Stimulated activated CD4-positive, alpha-beta T cell treated with anti-CD3 and anti-CD28 coated beads, TNF-alpha, amount 100 ng/mL, for 48 hours (primary cell): Measurements from ENCODE around the gene DCC.

Experiments
- DNase-seq, 3 donors: peaks; one replicate each; pipeline ENCODE4 v3.0.0-alpha.2; 2020; ENCODE audit warnings: low read depth in 3 of 3

Gene DCC

DNA sequence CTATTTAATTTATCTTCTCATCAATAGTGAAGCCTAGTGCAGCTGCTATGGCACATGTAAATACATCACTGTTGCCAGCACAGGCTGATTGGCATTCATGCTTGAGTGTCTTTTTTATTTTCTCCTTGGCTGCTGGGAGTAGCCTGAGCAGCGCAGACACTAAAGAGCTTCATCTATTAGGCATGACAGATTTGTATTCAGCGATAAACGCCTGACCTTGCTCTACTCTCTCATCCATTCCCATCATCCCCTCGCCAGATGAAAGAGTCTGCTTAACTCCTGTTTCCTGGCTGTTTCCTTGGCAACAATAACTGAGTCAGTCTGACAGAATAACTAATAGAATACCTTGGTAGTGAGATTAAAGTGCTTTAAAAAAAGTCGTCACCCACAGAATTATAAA, 753.6 kb downstream of the DCC start:
- DNase-seq = no peak

DNA sequence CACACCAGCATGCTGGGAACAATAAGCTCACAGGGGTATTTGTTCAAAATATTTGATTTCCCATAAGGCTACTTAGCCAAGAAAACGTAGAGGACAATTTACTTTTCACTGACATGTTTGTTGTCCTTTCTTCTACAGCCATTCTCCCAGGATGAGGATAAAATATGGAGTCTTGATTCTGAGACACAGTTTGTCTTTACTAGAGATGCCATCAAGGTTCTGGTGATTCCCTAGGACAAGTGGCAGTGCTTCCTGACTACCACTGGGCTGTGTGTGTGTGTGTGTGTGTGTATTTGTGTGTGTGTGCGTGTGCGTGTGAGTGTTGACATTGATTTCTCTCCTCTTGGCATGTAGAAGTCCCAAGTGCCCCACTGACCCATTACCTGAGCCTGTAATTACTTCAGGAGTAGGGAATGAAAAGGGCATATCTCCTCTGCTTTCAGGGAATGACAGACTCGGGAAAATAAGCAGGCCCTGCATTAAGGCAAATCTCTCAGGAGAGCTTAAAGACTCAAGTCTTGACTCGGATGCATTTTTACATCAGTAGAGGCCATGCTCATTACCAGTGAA, 761.6 kb downstream of the DCC start:
- no peak for DNase-seq

DNA sequence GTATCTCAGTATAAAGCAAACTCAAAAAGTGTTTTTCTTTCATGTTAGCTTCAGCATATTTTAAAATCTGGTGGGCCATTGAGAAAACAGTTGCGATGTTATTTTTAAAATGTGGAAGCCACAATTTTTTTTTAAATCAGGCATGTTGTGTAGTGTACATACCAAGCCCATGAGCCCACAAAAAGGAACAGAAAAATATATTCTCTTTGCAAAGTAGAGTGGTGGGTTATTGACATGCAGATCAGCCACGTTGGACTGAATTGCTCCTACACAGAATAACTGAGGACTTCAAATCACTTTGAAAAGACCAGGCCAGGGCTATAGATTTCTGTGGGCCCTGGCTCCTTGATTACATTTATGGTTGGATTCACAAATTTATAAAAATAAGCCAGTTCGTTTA, 774.4 kb downstream of the DCC start:
- DNase-seq = no peak

DNA sequence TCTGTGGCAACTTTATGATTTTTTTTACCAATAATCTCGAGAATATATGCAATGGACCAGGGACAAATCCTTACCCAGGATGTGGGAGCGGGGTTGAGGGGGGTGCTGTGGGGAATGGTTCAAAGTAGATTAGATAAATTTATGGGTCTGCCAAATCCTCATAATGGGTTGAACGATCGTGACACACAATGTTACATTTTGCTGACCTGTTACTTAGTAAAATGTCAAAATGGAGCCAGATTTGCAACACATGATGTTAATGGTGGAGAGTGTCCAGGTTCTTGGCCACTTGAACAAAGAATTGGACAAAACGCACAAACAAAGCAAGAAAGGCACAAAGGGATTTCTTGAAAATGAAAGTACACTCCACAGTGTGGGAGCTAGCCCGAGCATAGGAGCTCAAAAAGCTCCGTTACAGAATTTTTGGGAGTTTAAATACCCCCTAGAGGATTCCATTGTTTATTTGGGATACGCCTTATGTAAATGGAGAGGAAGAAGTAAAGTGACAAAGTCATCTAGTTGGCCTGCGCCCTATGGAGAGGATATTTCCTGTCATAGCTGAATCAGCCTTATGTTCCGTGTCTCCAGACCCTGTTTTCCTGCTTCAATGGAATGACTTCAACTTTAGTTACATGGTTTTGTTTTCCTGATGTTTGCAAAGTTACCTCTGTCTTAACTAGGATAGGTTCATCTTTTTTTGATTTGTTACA, 776.0 kb downstream of the DCC start:
- no peak for DNase-seq

DNA sequence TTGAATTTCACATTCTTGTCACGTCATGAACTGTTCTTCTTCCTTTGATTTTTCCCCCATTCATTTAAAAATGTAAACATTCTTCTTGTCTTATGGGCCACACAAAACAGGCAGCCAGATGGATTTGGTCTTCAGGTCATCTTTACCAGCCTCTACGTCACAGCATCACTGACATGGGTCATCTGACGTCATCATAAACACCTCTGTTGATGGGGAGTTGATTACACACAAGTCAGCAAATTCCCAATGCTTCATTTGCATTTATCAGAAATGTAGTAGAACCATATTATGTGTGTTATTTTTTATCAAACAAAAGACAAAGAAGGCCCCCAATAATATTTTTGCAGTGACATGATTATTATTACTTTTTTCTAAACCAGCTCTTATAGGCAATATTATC, 777.9 kb downstream of the DCC start:
- no peak for DNase-seq

DNA sequence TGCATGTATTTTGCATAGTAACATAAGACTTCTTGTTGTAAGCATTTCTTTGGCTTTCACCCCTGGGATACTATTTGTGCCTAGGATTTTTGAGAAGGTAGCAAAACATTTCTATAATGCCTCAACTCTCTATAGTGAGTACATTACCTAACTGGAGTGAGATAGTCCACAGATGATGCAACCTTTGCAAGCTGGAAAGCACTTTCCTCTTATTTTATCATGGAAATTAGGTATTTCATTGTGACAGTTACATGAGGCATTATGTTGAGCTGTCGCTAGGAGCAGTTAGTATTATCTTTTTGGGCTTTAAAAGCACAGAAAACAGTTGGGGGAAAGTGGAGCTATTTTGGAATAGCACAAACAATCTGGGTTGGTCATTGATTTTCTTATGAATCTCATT, 786.2 kb downstream of the DCC start:
- DNase-seq = no peak

DNA sequence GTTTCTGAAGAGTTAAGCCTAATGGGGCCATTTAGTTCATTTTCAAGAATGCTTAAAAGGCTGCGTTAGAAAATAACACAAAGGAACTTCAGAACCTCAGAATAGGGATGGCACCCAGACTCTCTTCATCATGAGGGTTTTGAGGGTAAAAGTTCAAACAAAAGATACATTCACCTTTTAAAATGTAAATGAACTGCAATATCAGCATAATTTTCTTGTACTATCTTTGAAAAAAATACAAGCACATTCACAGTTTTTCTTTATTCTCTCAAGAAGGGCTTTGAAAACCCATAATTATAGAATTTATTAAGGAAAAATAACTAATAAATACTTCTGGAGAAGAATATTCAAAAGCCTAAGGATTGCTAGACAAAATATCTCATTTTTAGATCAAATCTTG, 791.0 kb downstream of the DCC start:
- no peak for DNase-seq

DNA sequence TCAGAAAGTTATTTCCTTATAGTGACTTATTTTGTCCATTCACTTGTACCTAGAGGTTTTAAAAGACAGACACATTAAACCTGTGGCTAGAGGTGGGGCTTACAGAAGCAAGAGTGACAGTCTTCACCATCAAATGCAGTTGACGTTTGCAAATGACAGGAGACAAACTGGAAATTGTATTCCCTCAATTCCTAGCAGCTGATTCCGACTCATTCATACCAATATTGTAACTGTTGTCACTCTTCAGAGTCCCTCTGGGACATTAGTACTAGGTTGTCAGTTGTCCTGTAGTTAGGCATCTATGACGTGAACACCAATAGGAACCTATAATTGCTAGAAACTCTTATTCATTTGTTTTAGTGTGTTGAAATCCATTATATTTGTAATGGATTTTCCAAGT, 794.7 kb downstream of the DCC start:
- DNase-seq = no peak

DNA sequence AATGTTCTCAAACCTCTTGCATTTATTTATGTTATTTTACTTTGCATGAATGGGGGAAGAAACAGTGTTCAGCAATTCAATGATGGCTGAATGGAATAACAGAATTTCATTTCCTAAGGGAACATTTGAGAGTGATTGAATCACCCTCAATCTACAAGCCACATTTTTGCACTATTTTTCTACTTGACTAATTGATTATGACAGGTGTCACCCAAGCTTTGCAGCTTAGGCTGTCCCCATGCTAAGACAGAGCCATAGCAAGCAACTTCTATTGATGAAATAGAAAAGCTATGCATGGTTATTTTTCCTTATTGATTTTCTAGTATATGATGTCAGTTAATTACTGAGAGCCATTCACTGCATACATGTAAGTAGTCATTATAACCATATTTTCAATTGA, 795.7 kb downstream of the DCC start:
- no peak for DNase-seq

DNA sequence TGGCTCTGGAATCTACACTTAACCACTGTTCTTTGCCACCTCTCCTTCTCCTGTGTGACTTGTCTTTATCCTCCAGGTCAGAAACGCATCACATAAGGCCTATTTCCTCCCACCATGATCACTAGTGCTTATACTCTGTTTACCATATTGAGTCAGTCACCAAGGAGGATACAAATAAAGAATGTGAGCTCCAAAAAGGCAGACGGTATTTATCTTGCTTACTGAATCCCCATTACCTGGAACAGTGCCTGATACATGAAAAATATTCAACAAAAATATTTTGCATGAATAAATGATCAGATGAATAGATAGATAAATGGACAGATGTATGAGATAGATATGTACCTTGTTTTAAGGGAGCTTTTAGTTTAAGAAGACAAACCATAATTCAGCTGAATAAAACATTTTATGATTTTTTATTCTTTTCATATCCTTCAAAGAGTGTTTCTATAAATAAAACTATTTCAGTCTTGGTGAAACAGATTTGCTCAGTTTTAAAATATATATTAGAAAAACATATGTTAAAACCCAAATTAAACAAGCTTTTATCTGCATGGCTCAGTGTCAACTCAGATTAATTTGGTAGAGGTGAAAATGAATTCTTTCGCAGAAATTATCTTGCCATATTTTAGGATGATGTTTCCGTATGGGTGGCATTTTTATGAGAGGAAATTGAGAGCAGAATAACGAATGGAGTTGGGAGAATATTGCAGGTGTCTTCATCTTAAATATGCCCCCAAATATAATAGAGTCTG, 799.9 kb downstream of the DCC start:
- no peak for DNase-seq

DNA sequence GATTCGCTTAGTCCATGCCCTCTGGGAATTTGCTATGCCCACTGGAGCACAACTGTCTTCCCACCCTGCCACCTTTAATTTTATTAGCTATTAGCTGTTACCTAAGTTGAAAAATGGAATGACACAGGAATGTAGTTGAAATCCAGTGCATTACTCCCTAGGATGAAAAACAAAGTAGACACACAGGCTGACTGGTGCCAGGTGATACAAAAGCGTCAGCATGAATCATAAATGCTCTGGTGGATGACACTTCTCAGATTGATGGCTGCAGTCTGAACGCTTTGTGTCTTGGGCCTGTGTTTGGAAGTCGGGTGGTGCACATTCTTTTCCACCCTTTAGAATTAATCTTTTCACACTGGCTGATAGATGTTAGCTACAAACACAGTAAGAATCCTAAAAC, 802.0 kb downstream of the DCC start:
- no peak for DNase-seq

DNA sequence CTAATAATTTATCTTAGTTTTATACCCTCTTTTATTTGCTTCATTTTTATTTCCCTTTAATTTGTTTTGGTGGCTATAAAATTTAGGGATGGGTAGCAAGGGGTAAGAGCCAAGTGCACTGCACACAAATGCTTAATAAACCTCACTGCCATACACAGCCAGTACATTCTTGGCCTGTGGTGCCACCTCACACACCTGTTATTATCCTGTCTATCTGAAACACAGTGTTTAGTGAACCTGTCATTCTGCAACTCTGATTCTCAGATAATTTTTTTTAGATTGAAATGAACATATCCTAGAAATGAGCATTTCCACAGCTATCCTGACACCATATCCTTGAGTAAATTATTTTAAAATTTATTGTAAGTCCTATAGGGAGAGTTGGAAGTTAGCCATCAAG, 807.5 kb downstream of the DCC start:
- DNase-seq = no peak

DNA sequence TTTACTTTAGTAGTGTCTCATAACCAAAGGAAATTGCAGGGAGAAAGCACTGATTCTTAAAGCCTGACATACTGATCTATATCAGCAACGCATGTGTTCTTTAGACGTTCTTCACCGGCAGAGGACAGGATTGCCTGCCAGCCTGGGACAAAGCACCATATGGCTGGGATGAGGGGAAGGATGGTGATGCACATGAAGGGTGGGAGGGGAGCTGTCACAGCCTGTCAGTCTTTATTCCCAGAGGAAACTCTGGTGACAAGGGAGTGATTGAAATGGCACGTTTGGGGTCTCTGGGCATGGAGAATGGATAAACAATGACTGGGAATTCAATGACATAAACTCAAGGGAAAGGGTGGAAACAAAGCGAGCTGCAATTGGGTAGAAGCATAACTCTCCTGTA, 808.1 kb downstream of the DCC start:
- DNase-seq = no peak

DNA sequence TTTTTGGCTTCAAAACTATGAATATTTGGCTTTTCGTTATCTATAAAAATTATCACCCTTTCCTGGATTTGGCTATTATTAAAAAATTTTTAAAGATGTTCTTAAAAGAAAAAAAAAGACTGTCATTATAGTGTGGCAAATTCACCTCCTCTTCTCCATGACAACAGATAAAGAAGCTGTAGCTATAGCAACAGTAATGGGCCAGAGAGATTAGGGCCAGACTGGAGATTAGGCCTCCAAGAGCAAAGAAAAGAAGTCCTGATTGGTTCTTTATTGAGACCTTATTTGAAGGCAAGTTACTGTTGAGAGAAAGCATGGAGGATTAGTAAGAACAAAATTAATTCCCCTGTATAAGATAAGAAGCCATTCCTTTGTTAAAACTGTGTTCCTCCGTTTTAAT, 812.5 kb downstream of the DCC start:
- DNase-seq = no peak

DNA sequence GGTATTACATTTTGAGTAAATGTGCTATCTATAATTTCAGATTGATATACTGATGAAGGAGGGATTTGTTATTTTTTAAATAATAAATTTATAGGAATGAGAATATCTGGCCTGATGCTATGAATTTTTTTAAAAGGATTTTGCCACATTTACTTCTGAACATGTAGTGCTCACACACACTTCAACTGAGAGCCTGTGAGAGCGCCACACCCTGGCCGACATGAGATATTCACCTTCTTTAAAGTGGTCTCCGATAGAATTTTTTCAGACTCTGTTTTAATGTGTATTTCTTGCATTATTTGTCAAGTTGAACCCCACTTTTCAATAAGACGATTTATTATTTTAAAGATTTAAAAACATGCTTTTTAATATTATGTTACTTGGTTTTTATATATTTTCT, 813.3 kb downstream of the DCC start:
- DNase-seq = no peak

DNA sequence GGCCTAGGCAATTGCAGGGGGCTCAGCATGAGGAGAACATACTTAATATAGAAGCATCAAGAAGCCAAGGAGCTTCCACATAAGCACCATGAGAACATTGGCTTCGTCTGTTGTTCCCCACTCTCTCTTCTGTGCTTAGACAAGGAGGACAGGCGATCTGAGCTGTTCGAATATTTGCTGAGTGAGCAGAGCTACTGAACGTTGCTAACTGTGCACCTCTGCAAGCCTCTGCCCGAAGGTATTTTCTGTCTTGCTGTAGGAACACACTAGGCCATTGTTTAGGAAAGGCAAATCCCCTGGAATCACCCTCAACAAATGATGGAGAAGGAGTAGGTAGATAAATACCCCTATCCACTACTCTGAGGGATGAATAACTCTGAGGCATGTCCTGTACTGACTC, 813.8 kb downstream of the DCC start:
- DNase-seq = no peak

DNA sequence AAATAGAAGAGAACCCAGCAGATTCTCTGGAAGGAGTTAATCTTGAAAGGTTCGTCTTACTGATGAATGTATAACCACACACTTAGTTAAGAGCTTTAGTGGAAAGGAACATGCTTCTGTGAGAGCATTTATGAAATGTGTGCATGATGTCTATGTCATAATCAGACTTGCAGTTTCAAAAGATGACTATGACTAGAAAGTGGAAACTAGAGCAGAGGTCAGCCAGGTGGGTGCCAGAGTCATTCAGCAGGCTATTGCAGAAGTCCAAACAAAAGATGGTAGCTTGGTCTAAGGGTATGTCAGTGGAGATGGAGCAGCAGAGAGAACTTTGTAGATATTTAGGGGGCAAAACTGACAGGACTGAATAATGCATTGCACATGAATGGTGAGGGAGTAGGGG, 825.8 kb downstream of the DCC start:
- DNase-seq = no peak

DNA sequence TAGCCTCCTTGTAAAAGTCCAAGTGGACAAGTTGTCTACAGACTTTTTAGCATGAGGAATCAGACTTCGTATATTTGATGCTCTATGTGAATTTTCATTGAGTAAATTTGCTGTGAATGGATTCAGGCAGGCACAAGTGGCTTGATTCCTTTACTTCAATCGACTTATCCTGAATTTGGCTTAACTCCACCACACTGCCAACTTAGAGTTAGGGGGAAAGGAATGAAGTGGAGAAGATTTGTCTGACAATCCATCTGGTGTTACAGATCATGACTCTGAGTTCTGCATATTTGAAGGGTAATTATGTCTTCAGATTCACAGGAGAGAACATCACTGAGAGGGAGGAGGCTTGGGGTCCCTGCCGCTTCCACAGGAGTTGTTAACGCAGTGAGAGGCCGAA, 829.3 kb downstream of the DCC start:
- DNase-seq = no peak

DNA sequence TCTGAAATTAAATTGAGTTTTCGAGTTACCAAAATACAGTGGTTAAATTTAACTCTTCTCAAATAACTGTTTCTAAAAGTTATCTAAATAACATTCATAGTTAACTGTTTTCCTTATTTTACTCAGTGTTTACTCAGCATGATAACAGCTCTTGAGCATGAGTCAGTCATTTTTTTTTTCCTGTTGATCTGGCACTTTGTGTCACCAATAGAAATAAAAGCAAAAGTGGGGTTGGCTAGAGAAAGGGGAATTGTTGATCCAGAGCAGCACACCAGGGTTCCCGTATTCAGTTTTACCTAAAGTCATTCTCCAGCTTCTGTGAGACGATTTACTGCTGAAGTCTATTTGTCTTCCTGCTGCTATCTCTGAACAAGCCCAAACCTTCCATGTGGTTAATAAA, 851.6 kb downstream of the DCC start:
- DNase-seq = no peak

DNA sequence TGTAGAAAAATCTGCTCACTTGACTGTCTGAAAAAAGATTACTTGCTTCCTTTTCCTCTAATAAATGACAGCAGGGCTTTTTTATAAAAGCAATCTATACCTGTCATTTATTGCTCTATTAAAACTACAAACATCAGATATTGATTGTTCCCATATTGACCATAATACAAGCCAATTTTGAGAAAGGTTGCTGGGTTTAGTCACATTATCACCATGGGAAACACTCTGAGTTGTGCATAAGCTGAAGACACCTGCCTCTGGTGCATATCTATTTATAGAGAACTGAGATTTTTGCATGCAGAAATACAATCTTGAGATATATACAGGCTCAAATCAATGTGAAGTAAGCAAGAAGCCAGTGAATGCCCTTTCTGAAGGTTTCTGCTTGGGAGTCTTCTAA, 853.9 kb downstream of the DCC start:
- DNase-seq = no peak

DNA sequence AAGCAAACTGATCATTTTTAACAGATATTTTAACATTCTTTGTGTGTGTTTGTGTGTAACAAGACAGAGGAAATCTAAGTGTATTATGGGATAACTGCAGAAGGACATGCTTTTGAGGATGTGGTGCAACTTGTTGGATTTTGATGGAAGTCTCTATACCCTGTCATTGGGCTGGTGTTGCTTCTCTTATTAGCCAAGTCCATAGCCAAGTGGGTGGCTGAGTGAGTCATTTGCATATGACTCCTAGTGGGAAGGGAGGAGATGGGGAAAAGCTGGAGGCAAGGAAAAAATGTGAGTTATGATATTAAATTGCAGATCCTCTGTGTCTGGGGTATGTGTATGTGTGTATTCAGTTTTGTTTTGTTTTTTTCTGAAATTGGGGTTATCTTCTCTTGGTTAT, 879.9 kb downstream of the DCC start:
- DNase-seq = no peak

DNA sequence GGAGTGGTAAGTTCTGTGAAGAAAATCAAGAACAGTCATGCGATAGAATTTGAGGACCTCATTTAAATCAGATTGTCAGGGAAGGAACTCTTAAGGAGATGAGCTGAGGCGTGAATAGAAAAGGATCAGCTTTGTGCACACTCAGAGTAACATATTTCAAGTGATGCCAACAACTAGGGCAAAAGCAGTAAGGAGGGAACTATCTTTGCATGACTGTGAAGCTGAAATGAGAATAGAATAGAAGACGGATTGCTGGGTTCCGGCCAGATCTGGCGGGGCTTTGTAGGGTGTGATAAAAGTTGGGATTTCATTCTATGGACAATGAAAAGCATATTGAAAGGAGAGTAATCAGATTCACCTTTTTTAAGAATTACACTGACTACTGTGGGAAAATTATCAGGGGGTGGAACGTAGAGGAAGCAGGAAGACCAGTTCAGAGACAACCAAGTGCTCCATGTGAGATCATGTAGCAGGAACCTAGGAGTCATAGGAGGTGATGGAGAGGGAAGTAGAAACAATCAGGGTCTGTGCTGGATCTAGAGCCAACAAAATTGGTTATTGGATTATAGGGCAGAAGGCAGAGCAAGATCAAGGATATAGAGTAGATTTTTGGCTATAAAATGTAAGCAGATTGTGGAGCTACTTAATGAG, 884.3 kb downstream of the DCC start:
- DNase-seq = no peak
